HepG2 (cell line): ENCODE data around the gene OBP2A. TPM values are rescaled to one million over a fixed set of nuclear protein-coding genes. Genes with fewer than 3 reads are reported as not detected.

ENCODE experiments used
- ATAC-seq: fragments of 200-7000 bp; cut with Tn5 transposase; 3 replicates; pipeline ENCODE4 v1.9.1; 2020; ENCODE audit warnings: mild to moderate bottlenecking, moderate library complexity
- BruUV-seq: library from RNA; stranded (reverse); fragments of 400-500 nt; replicated peaks from 2 replicates; lab custom pipeline; 2021; lab: Mats Ljungman, UMichigan
- CTCF ChIA-PET: fragments of 300-600 bp; formaldehyde crosslinking; extraction: SDS; loops from one replicate; lab custom pipeline; 2021; ENCODE audit warnings: low total read pairs, inconsistent platforms, low intra/inter-chr PET ratio; lab: Yijun Ruan, JAX
- POLR2A ChIA-PET: fragments of 350-600 bp; sonication (Branson Sonifier 250); formaldehyde crosslinking; loops from one replicate; lab custom pipeline; 2020; ENCODE audit warnings: antibody characterized with exemption, inconsistent platforms; lab: Yijun Ruan, JAX
- DNase-seq: peaks from one replicate; pipeline ENCODE4 v3.0.0-alpha.2; 2015; ENCODE audit warnings: low spot score
- FAIRE-seq: peaks from 3 replicates; lab custom pipeline; 2011; peaks lifted over from hg19 to GRCh38; lab: Jason Lieb, UNC
- H2AFZ ChIP-seq: one replicate; pipeline ENCODE4 v1.6.1; 2011; ENCODE audit warnings: low read length, inconsistent platforms
- H3K27ac ChIP-seq: fragments of 300-600 bp; 3 replicates; pipeline ENCODE4 v1.8.0; 2011; ENCODE audit warnings: mixed run types, mild to moderate bottlenecking, mixed read lengths, low read length, inconsistent platforms; ENCODE audit not compliant: insufficient read depth; ENCODE audit errors: extremely low read length
- H3K27me3 ChIP-seq, 2 experiments: fragments of 200-600 bp in 1 of 2; 2 replicates in 1 of 2; 3 replicates in 1 of 2; pipeline versions ENCODE4 v1.6.0 to v1.8.0; 2011; ENCODE audit warnings: low read length in 2 of 2, mild to moderate bottlenecking in 2 of 2, moderate library complexity in 2 of 2, inconsistent platforms in 1 of 2; ENCODE audit not compliant: insufficient read depth in 2 of 2, control insufficient read depth in 1 of 2
- H3K36me3 ChIP-seq, 2 experiments: fragments of 200-600 bp in 1 of 2; replicated peaks in 1 of 2; 2 replicates in 1 of 2; 3 replicates in 1 of 2; pipeline versions ENCODE4 v1.5.1 to v1.8.0; 2011; ENCODE audit warnings: low read length in 2 of 2, inconsistent platforms in 1 of 2; ENCODE audit not compliant: insufficient read depth in 2 of 2, control insufficient read depth in 1 of 2
- H3K4me1 ChIP-seq: 2 replicates; pipeline ENCODE4 v1.5.1; 2012; ENCODE audit warnings: low read length, inconsistent platforms; ENCODE audit not compliant: insufficient read depth
- H3K4me2 ChIP-seq: 2 replicates; pipeline ENCODE4 v1.6.0; 2011; ENCODE audit warnings: low read depth, low read length, inconsistent platforms
- H3K4me3 ChIP-seq, 3 experiments: fragments of 200-600 bp in 1 of 3; sonication (generic), shearing (Covaris generic) in 1 of 3; replicated peaks in 1 of 3; 2 replicates each; pipeline ENCODE4 v1.5.1; 2011 to 2016; ENCODE audit warnings: low read length in 3 of 3, inconsistent platforms in 2 of 3, low read depth in 2 of 3, mild to moderate bottlenecking in 2 of 3, control low read depth in 1 of 3, mixed read lengths in 1 of 3; ENCODE audit not compliant: insufficient read depth in 1 of 3
- H3K79me2 ChIP-seq: one replicate; pipeline ENCODE4 v1.6.1; 2011; ENCODE audit warnings: low read length, inconsistent platforms; ENCODE audit not compliant: insufficient read depth
- H3K9ac ChIP-seq: 2 replicates; pipeline ENCODE4 v1.6.0; 2011; ENCODE audit warnings: mild to moderate bottlenecking, low read depth, low read length, inconsistent platforms; ENCODE audit not compliant: insufficient read depth
- H3K9me3 ChIP-seq: 2 replicates; pipeline ENCODE4 v1.5.1; 2012; ENCODE audit warnings: mild to moderate bottlenecking, low read length
- H4K20me1 ChIP-seq: 2 replicates; pipeline ENCODE4 v1.6.0; 2011; ENCODE audit warnings: inconsistent platforms, mild to moderate bottlenecking, low read length, moderate library complexity; ENCODE audit not compliant: insufficient read depth
- FOXJ3 ChIP-seq: sonication (generic); formaldehyde crosslinking; IDR thresholded peaks from 2 replicates; pipeline ENCODE4 v1.4.0; 2020; ENCODE audit warnings: missing genetic modification reagents, mild to moderate bottlenecking, borderline replicate concordance
- FOXP4 ChIP-seq: sonication (generic); formaldehyde crosslinking; IDR thresholded peaks from 2 replicates; pipeline ENCODE4 v1.4.0; 2020; ENCODE audit warnings: missing genetic modification reagents
- MED8 ChIP-seq: sonication (generic); formaldehyde crosslinking; IDR thresholded peaks from 2 replicates; pipeline ENCODE4 v1.8.1; 2023; ENCODE audit warnings: mild to moderate bottlenecking, missing genetic modification reagents; ENCODE audit not compliant: insufficient replicate concordance
- NPAS2 ChIP-seq: sonication (generic); formaldehyde crosslinking; IDR thresholded peaks from 2 replicates; pipeline ENCODE4 v1.8.0; 2022; ENCODE audit warnings: mild to moderate bottlenecking, missing genetic modification reagents, borderline replicate concordance
- NR2F1 ChIP-seq, 2 experiments: fragments of 450-650 bp in 1 of 2; formaldehyde crosslinking in 1 of 2; IDR thresholded peaks; 2 replicates each; pipeline versions ENCODE4 v1.5.0 to v1.6.1; 2016 to 2020; ENCODE audit warnings: mild to moderate bottlenecking in 1 of 2, missing compliant biosample characterization in 1 of 2, missing genetic modification reagents in 1 of 2, moderate library complexity in 1 of 2
- NR2F6 ChIP-seq, 2 experiments: IDR thresholded peaks; 2 replicates each; pipeline ENCODE4 v1.6.1; 2016; ENCODE audit warnings: antibody characterized with exemption in 1 of 2, mild to moderate bottlenecking in 1 of 2
- SIN3B ChIP-seq: fragments of 150-350 bp; IDR thresholded peaks from 2 replicates; pipeline ENCODE4 v1.6.1; 2014; ENCODE audit warnings: low read length
- TFDP2 ChIP-seq: sonication (generic); formaldehyde crosslinking; IDR thresholded peaks from 2 replicates; pipeline ENCODE4 v1.4.0; 2020; ENCODE audit warnings: missing genetic modification reagents
- ZFP36L2 ChIP-seq: sonication (generic); formaldehyde crosslinking; IDR thresholded peaks from 2 replicates; pipeline ENCODE4 v1.4.0; 2020; ENCODE audit warnings: missing genetic modification reagents
- ZFP62 ChIP-seq: sonication (generic); formaldehyde crosslinking; IDR thresholded peaks from 2 replicates; pipeline ENCODE4 v1.4.0; 2020; ENCODE audit warnings: missing genetic modification reagents
- ZFY ChIP-seq: sonication (generic); formaldehyde crosslinking; IDR thresholded peaks from 2 replicates; pipeline ENCODE4 v1.4.0; 2020; ENCODE audit warnings: missing genetic modification reagents
- ZNF350 ChIP-seq: sonication (generic); formaldehyde crosslinking; IDR thresholded peaks from 2 replicates; pipeline ENCODE4 v1.4.0; 2020; ENCODE audit warnings: mild to moderate bottlenecking, low read depth, missing genetic modification reagents, borderline replicate concordance
- ZNF530 ChIP-seq: sonication (generic); formaldehyde crosslinking; IDR thresholded peaks from 2 replicates; pipeline ENCODE4 v1.5.0; 2020; ENCODE audit warnings: low read depth, mild to moderate bottlenecking, missing genetic modification reagents
- ZNF749 ChIP-seq: sonication (generic); formaldehyde crosslinking; IDR thresholded peaks from 2 replicates; pipeline ENCODE4 v1.8.0; 2022; ENCODE audit warnings: mild to moderate bottlenecking, missing genetic modification reagents, moderate library complexity, borderline replicate concordance
- ZNF773 ChIP-seq: sonication (generic); formaldehyde crosslinking; IDR thresholded peaks from 2 replicates; pipeline ENCODE4 v1.4.0; 2020; ENCODE audit warnings: missing genetic modification reagents, borderline replicate concordance
- ZSCAN30 ChIP-seq: sonication (generic); formaldehyde crosslinking; IDR thresholded peaks from 2 replicates; pipeline ENCODE4 v1.5.0; 2020; ENCODE audit warnings: mild to moderate bottlenecking, missing genetic modification reagents
- WGBS: methylation state at CpG from one replicate; pipeline ENCODE4 v1.1.6; 2017; ENCODE audit warnings: low lambda C conversion rate; 5-methylcytosine and 5-hydroxymethylcytosine counted together
- in situ Hi-C: cut with HindIII; loops from 2 replicates; pipeline ENCODE4 v1.10.0; 2017; ENCODE audit warnings: low pct_unique_long_range_greater_than_20kb; ENCODE audit not compliant: extremely low pct_ligation_motif_present
- intact Hi-C: fragments of 100-400 bp; cut with micrococcal nuclease; formaldehyde crosslinking; loops from one replicate; pipeline ENCODE4 v1.10.0; 2022; ENCODE audit not compliant: unreplicated experiment
- polyA plus RNA-seq, 8 experiments: library from polyadenylated mRNA; depleted of rRNA in 3 of 8; stranded (reverse) in 7 of 8; unstranded in 1 of 8; fragments of >200 nt; fragmentation: Illumina TruSeq in 4 of 8; extraction: Trizol in 4 of 8; gene quantifications; 2 replicates each; pipeline versions ENCODE4 v1.2.1 to v1.2.3, GENCODE V29; 2011 to 2016; ENCODE audit warnings: low read depth in 4 of 8, missing spikeins in 1 of 8, mixed read lengths in 1 of 8; ENCODE audit not compliant: insufficient read depth in 1 of 8
- total RNA-seq, 5 experiments: library from RNA; depleted of rRNA; stranded (reverse); fragments of >200 nt; fragmentation: Illumina TruSeq; extraction: Trizol; gene quantifications; 2 replicates each; pipeline ENCODE4 v1.2.3, GENCODE V29; 2016; ENCODE audit warnings: low read depth in 1 of 5

The OBP2A gene
- total and polyA plus RNA-seq, 2 of the 13 experiments (the other 11 are each of a cell fraction or from before 2014, with no cell fraction given), result 0.32 TPM; not detected in 1

GRCh38 chr9:135582966-135583687 lies 37.2 kb downstream of the OBP2A start:
- CTCF ChIA-PET, result no interaction called here
- H3K4me1 ChIP-seq, result no peaks in the 10 kb centered on the region
- no peaks in the 10 kb centered on the region for H3K9me3 ChIP-seq
- H3K36me3 ChIP-seq, result no peaks in the 10 kb centered on the region
- no peaks in the 10 kb centered on the region for H4K20me1 ChIP-seq
- no peak overlapping the region for H3K4me2 ChIP-seq
- FAIRE-seq, result no peak
- intact Hi-C loops, result no loop called here
- H2AFZ ChIP-seq, result no peak overlapping the region
- peaks cover 1 to 51% of the 10 kb centered on the region in 2 experiments; a peak in 3 of 5 replicates for H3K27me3 ChIP-seq
- 4% methylated on average over 4 of the region's 19 CpGs for WGBS
- no peak overlapping the region for H3K9ac ChIP-seq
- BruUV-seq, result no TSS peak
- no peak for TF ChIP-seq NR2F6 (IDR thresholded peaks at IDR 0.05)
- TF ChIP-seq NR2F6 (CRISPR knock-in tag; IDR thresholded peaks at IDR 0.05), result 0 out of 2 replicates have a peak, but pooled peaks have one; percentile 9
- TF ChIP-seq FOXP4 (CRISPR knock-in tag), result no peak
- TF ChIP-seq NR2F1 (CRISPR knock-in tag; IDR thresholded peaks at IDR 0.05), result 0 out of 4 replicates have a peak, but pooled peaks have one; percentile 17 to 22
- no peak overlapping the region for H3K4me3 ChIP-seq
- no peak for DNase-seq
- no peak for ATAC-seq
- POLR2A ChIA-PET, result no interaction called here
- no peaks in the 10 kb centered on the region for H3K79me2 ChIP-seq
- H3K27ac ChIP-seq, result no peak overlapping the region
- in situ Hi-C loops, result no loop called here

- Histone ChIP-seq H2AFZ (no peak overlapping the region), H3K27me3 (peaks cover 1 to 51% of the 10 kb centered on the region in 2 experiments; a peak in 3 of 5 replicates), H3K79me2 (no peaks in the 10 kb centered on the region), H4K20me1 (no peaks in the 10 kb centered on the region), H3K4me2 (no peak overlapping the region), H3K9ac (no peak overlapping the region), H3K9me3 (no peaks in the 10 kb centered on the region), H3K4me3 (no peak overlapping the region), H3K36me3 (no peaks in the 10 kb centered on the region), H3K4me1 (no peaks in the 10 kb centered on the region), H3K27ac (no peak overlapping the region)
- no peak for ATAC-seq
- in situ Hi-C loops (no loop called here), intact Hi-C loops (no loop called here)
- BruUV-seq, result no TSS peak
- 71% methylated on average over 1 of the region's 16 CpGs for WGBS
- CTCF ChIA-PET, result no interaction called here
- DNase-seq, result no peak
- FAIRE-seq, result no peak
- POLR2A ChIA-PET, result no interaction called here
- TF ChIP-seq ZFP62 (CRISPR knock-in tag) (no peak), MED8 (CRISPR knock-in tag) (no peak), NR2F1 (CRISPR knock-in tag; IDR thresholded peaks at IDR 0.05) (no peak), ZSCAN30 (CRISPR knock-in tag) (no peak), FOXJ3 (CRISPR knock-in tag) (no peak), ZFY (CRISPR knock-in tag) (no peak), ZNF530 (CRISPR knock-in tag) (no peak), ZNF350 (CRISPR knock-in tag) (no peak), ZNF749 (CRISPR knock-in tag) (no peak), ZNF773 (CRISPR knock-in tag) (no peak), ZFP36L2 (CRISPR knock-in tag) (no peak), TFDP2 (no peak), NPAS2 (no peak), SIN3B (no peak)
Observed at GRCh38 chr9:135583688-135584011, 37.7 kb downstream of the OBP2A start.
